Liver (tissue), 9 donors: ENCODE data around the gene ZSCAN2. TPM values are rescaled to one million over a fixed set of nuclear protein-coding genes. Genes with fewer than 3 reads are reported as not detected.

ENCODE experiments used
- DNase-seq: peaks from one replicate; pipeline ENCODE4 v3.0.0-alpha.2; 2017; ENCODE audit warnings: low spot score
- H3K27ac ChIP-seq, 2 donors: one replicate each; pipeline ENCODE4 v1.7.0; 2013; ENCODE audit warnings: inconsistent platforms in 2 of 2, low read length in 2 of 2, control low read depth in 1 of 2, low read depth in 1 of 2, mild to moderate bottlenecking in 1 of 2
- H3K27me3 ChIP-seq, 4 donors: one replicate each; pipeline versions ENCODE4 v1.6.1 to v1.7.0; 2013; ENCODE audit warnings: low read length in 3 of 4, inconsistent platforms in 1 of 4, mild to moderate bottlenecking in 1 of 4, moderate library complexity in 1 of 4; ENCODE audit not compliant: control insufficient read depth in 4 of 4, insufficient read depth in 4 of 4
- H3K36me3 ChIP-seq, 4 donors: one replicate each; pipeline versions ENCODE4 v1.6.1 to v1.7.0; 2013; ENCODE audit warnings: low read length in 3 of 4, mild to moderate bottlenecking in 3 of 4, low read depth in 1 of 4, moderate library complexity in 1 of 4; ENCODE audit not compliant: control insufficient read depth in 4 of 4, insufficient read depth in 3 of 4
- H3K4me1 ChIP-seq, 4 donors: one replicate each; pipeline versions ENCODE4 v1.6.1 to v1.7.0; 2013; ENCODE audit warnings: low read length in 3 of 4, mild to moderate bottlenecking in 3 of 4, moderate library complexity in 1 of 4; ENCODE audit not compliant: control insufficient read depth in 4 of 4, insufficient read depth in 4 of 4
- H3K4me3 ChIP-seq, 3 donors: one replicate each; pipeline versions ENCODE4 v1.6.1 to v1.7.0; 2013; ENCODE audit warnings: low read length in 3 of 3, control low read depth in 1 of 3, low read depth in 1 of 3, mild to moderate bottlenecking in 1 of 3
- H3K9ac ChIP-seq, 2 donors: one replicate each; pipeline ENCODE4 v1.7.0; 2013; ENCODE audit warnings: low read length in 2 of 2, mild to moderate bottlenecking in 2 of 2, moderate library complexity in 2 of 2, control low read depth in 1 of 2, low read depth in 1 of 2
- H3K9me3 ChIP-seq, 4 donors: one replicate each; pipeline versions ENCODE4 v1.6.1 to v1.7.0; 2013; ENCODE audit warnings: low read length in 3 of 4; ENCODE audit not compliant: control insufficient read depth in 4 of 4
- CTCF ChIP-seq: fragments of 150-350 bp; IDR thresholded peaks from 2 replicates; pipeline ENCODE4 v1.5.1; 2017; ENCODE audit warnings: improper control_type of control experiment, low read depth, low read length; ENCODE audit not compliant: missing input control
- FOXA1 ChIP-seq: IDR thresholded peaks from 2 replicates; pipeline ENCODE4 v1.6.1; 2016; ENCODE audit warnings: antibody characterized with exemption
- HNF4A ChIP-seq, 2 donors: conservative IDR thresholded peaks; 2 replicates each; pipeline ENCODE4 v1.6.1; 2016; ENCODE audit warnings: antibody characterized with exemption in 2 of 2, mild to moderate bottlenecking in 2 of 2
- JUND ChIP-seq, 2 donors: IDR thresholded peaks; 2 replicates each; pipeline ENCODE4 v1.6.1; 2016; ENCODE audit warnings: antibody characterized with exemption in 2 of 2
- NR2F2 ChIP-seq: IDR thresholded peaks from 2 replicates; pipeline ENCODE4 v1.6.1; 2016; ENCODE audit warnings: antibody characterized with exemption
- RAD21 ChIP-seq, 2 donors: IDR thresholded peaks; 2 replicates each; pipeline ENCODE4 v1.6.1; 2016; ENCODE audit warnings: antibody characterized with exemption in 2 of 2, mild to moderate bottlenecking in 2 of 2
- REST ChIP-seq: IDR thresholded peaks from 2 replicates; pipeline ENCODE4 v1.6.1; 2016; ENCODE audit warnings: antibody characterized with exemption, mild to moderate bottlenecking
- RXRA ChIP-seq, 2 donors: IDR thresholded peaks; 2 replicates each; pipeline ENCODE4 v1.6.1; 2017 to 2018; ENCODE audit warnings: antibody characterized with exemption in 2 of 2, mild to moderate bottlenecking in 1 of 2
- SP1 ChIP-seq: IDR thresholded peaks from 2 replicates; pipeline ENCODE4 v1.6.1; 2018; ENCODE audit warnings: antibody characterized with exemption, mild to moderate bottlenecking
- YY1 ChIP-seq: IDR thresholded peaks from 2 replicates; pipeline ENCODE4 v1.6.1; 2016; ENCODE audit warnings: antibody characterized with exemption, mild to moderate bottlenecking
- ZBTB33 ChIP-seq: IDR thresholded peaks from 2 replicates; pipeline ENCODE4 v1.6.1; 2016; ENCODE audit warnings: antibody characterized with exemption
- WGBS: extraction: QIAGEN DNeasy Blood & Tissue Kit; methylation state at CpG from one replicate; pipeline ENCODE4 v1.1.7; 2013; 5-methylcytosine and 5-hydroxymethylcytosine counted together
- polyA plus RNA-seq, 2 donors: library from polyadenylated mRNA; stranded (reverse) in 1 of 2; unstranded in 1 of 2; fragments of 200-250 nt in 1 of 2; fragments of >200 nt in 1 of 2; fragmentation: Nextera tagmentation in 1 of 2; extraction: Ambion mirVana in 1 of 2; gene quantifications; one replicate each; pipeline versions ENCODE4 v1.2.1 to v1.2.3, GENCODE V29; 2013 to 2015
- total RNA-seq, 2 donors: library from RNA; depleted of rRNA; stranded (reverse); fragments of >200 nt; gene quantifications; one replicate each; pipeline ENCODE4 v1.2.3, GENCODE V29; 2014
- donor health status: healthy.
- donor health status: healthy.
- donor health status: healthy.
- donor health status: healthy.
- donor health status: healthy.

ZSCAN2 gene
- total and polyA plus RNA-seq, 4 donors: 5.4 to 11.0 (median 7.9) TPM

- H3K4me1 ChIP-seq: peaks cover 3 to 23% (median 16%) of the 10 kb centered on the region in 4 donors
- H3K9ac ChIP-seq: peak within 1 kb of the TSS in 1 of 2 donors; percentile 52
- H3K27ac ChIP-seq: peak within 1 kb of the TSS; percentile 44 to 47
- no peaks in the 10 kb centered on the region for H3K9me3 ChIP-seq
- under 1% methylated on average over 61 of the region's 61 CpGs for WGBS
- DNase-seq: peak; percentile 77
- no peaks in the 10 kb centered on the region for H3K36me3 ChIP-seq
- peak; percentile 39 for TF ChIP-seq YY1
- peak; percentile 25 for TF ChIP-seq SP1
- no peak for TF ChIP-seq FOXA1
- no peak for TF ChIP-seq JUND (IDR thresholded peaks at IDR 0.05)
- TF ChIP-seq ZBTB33: peak; percentile 79
- TF ChIP-seq HNF4A (conservative IDR thresholded peaks at IDR 0.05): no peak
- TF ChIP-seq RAD21 (IDR thresholded peaks at IDR 0.05): peak; percentile 59 to 71
- peak; percentile 54 for TF ChIP-seq CTCF
- peak; percentile 20 for TF ChIP-seq REST
- no peaks in the 10 kb centered on the region for H3K27me3 ChIP-seq
- H3K4me3 ChIP-seq: peak within 1 kb of the TSS; percentile 16 to 57 (median 19)
Measured at GRCh38 chr15:84658080-84658787, 57.4 kb downstream of the ZSCAN2 start, which contains the start of gene NMB. Gene NMB (minus strand): TSS chr15:84658199. CDS start chr15:84658152, 47 bp downstream.

GRCh38 chr15:84658788-84659411 is 58.1 kb downstream of the ZSCAN2 start:
- Histone ChIP-seq H3K36me3 (no peaks in the 10 kb centered on the region), H3K27ac (peak overlapping the region; percentile 4 to 47), H3K27me3 (no peaks in the 10 kb centered on the region), H3K9me3 (no peaks in the 10 kb centered on the region), H3K4me3 (peak overlapping the region in 1 of 3 donors; percentile 57), H3K4me1 (peaks cover 0 to 17% (median 11%) of the 10 kb centered on the region in 4 donors), H3K9ac (peak overlapping the region in 1 of 2 donors; percentile 52)
- 54% methylated on average over 7 of the region's 7 CpGs for whole genome bisulfite sequencing
- DNase-seq: no peak
- TF ChIP-seq FOXA1 (no peak), RXRA (IDR thresholded peaks at IDR 0.05) (no peak), YY1 (no peak), NR2F2 (no peak)
